ENCODE results near the gene MMP24.

DNA sequence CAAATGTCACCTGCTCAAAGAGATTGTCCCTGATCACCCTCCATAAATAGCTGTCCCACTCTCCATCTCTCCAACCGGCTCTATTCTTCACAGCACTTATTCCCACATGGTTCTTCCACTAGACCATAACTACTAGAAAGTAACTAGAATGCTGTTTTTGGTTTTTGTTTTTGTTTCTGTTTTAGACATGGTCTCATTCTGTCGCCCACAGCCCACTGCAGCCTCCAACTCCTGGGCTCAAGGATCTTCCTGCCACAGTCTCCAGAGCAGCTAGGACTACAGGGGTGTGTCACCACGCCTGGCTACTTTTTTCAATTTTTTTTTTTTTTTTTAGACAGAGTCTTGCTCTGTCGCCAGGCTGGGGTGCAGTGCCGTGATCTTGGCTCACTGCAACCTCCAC is 12.2 kb downstream of the MMP24 start:
- TF ChIP-seq POLR2AphosphoS5 (IDR thresholded peaks at IDR 0.05; ENCODE audit: borderline replicate concordance, low read depth, low read length), result no peak
- no peak for TF ChIP-seq EZH2 (IDR thresholded peaks at IDR 0.05)
